ENCODE measurements around the gene TRIL.

Gene TRIL

DNA sequence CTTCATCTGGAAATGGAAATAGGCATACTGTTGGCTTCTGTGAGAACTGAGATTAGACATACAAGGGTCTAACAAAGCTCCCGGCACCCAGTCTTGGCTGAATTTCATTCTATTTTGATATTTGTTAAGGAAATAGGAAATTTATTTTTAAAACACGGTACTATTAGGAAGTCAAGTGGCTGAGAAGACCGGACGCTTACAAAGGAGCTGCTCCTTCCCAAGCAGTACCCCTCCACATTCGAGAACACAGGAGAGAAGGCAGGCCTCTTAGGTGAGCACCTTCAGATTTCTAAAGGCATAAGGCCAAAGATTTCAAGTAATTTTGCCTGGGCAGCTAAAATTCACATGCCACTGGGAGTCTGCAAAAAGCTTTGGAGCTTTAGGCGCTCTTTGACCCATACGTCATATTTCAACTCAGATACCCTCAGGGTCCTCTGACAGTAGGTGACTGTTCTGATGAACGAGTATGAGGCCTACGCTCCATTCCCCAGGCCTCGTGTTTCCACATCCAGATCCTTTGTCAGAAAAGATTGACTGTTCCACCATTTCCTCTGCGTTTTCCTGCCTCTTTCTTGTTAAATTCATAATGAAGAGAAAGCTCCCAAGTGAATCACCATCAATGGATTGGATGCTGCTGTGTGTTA lies 17.3 kb downstream of the TRIL start:
- H3K27ac ChIP-seq = no peak overlapping the region
- TF ChIP-seq, protein P1, sequence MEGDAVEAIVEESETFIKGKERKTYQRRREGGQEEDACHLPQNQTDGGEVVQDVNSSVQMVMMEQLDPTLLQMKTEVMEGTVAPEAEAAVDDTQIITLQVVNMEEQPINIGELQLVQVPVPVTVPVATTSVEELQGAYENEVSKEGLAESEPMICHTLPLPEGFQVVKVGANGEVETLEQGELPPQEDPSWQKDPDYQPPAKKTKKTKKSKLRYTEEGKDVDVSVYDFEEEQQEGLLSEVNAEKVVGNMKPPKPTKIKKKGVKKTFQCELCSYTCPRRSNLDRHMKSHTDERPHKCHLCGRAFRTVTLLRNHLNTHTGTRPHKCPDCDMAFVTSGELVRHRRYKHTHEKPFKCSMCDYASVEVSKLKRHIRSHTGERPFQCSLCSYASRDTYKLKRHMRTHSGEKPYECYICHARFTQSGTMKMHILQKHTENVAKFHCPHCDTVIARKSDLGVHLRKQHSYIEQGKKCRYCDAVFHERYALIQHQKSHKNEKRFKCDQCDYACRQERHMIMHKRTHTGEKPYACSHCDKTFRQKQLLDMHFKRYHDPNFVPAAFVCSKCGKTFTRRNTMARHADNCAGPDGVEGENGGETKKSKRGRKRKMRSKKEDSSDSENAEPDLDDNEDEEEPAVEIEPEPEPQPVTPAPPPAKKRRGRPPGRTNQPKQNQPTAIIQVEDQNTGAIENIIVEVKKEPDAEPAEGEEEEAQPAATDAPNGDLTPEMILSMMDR (conservative IDR thresholded peaks at IDR 0.05) = no peak

DNA sequence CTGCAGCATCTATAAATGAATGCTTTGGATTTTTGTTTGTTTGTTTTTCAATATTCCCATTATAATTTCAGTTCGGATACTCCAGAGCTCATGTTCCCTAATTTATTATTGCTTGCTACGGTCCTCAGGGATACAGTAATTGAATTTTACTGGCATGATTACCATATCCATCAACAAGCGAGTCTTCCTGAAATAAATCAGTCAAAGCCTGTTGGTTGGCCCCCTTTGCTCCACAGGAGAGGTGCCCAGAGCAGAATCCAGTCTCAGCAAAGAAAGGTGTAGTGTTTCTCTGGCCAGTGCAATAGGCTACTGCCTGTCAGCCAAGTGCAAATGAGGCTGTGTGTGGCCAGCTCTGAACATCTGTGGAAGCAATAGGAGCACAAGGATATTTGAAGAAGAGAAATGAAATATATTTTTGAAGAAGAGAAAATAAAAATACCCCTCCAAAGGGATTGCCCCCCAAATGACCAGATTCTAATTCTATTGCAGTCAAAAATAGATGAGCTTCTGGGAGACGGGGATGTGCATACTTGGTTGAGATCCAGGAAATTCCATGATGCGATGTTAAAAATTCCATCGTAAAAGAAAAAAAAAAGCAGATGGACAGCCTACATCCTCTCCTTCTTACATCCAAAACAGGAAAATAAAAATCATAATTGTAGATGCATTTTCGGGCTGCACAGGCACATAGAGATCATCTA lies 18.1 kb downstream of the TRIL start:
- TF ChIP-seq, protein P1 (conservative IDR thresholded peaks at IDR 0.05) = no peak
- H3K27ac ChIP-seq = no peak overlapping the region

DNA sequence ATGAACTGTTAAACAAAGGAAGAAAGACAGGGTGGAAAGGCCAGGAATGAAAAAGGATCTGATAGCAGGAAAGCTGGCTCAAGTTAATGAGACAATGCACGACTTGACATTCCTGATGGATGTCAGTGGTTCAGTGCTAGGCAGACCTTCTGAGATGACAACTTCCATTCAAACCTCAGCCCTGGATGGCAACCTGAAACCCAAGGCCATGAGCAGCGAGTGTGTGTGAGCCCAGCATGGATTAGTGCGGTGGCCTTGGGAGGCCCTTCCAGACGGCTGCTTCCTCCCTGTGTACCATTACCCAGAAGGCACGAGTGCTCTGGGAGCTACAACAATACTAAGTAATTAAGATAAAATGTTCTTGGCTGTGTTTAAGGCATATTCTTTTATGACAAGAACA lies 18.8 kb downstream of the TRIL start:
- TF ChIP-seq, protein P1 (conservative IDR thresholded peaks at IDR 0.05) = no peak
- no peak overlapping the region for H3K27ac ChIP-seq

DNA sequence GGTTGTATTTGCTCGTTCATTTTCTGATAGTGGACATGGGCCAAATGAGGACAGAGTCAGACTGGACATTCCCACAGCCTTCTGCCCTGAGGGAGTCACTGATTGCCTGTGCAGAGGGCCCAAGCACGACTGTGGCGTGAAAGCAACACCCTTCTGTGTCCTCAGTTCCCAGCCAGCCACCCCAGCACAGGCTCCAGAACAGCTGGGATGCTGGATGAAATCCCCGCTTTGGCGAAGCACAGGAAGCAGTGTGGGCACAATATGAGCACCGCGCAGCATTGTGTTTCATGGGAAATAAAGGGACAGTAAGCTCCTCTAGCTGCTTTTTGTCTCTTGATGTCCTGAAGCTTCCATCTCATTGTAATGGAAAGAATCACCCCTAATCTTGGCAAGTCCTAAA lies 20.5 kb downstream of the TRIL start:
- no peak overlapping the region for H3K27ac ChIP-seq
- TF ChIP-seq, protein P1 (conservative IDR thresholded peaks at IDR 0.05) = no peak

DNA sequence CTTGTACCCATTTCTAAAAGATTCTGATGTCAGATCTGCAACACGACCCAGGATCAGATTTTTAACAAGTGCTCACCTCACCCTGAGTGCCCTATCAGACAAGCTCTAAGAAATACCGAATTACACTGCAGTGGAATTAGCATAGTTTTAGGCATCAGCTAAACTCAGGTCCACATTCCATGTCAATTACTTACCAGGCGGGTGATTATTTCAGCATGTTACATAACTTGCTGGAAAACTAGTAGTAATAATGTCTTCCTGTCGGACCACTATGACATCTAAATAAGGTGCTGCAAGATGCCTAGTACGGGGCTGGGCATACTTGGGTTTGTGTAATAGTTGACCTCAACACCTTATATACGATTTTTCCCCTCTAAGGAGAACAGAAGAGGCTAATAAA lies 21.0 kb downstream of the TRIL start:
- no peak overlapping the region for H3K27ac ChIP-seq
- TF ChIP-seq, protein P1 (conservative IDR thresholded peaks at IDR 0.05) = no peak

DNA sequence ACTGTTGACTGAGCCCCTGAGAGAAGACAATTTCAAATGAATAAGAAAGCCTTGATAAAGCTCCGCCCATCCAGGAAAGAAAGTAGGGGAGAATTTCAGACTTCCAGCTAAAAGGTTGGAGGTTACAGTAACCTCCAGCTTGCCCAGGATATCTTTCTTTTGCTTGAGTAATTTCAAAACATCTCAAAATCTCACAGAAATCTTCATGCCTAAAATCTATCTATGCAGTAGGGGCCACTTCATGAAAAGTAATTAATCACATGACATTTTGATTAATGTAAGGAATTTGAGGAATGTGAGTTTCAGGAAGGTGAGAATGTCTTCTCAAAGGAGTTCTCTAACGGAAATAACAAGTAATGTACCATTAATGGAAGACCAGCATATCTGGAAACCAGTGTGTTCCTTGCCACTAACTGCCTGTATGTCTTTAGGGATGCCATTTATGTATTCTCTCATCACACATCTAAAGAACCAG lies 24.2 kb downstream of the TRIL start:
- TF ChIP-seq, protein P1 (conservative IDR thresholded peaks at IDR 0.05) = no peak
- H3K27ac ChIP-seq = no peak overlapping the region

DNA sequence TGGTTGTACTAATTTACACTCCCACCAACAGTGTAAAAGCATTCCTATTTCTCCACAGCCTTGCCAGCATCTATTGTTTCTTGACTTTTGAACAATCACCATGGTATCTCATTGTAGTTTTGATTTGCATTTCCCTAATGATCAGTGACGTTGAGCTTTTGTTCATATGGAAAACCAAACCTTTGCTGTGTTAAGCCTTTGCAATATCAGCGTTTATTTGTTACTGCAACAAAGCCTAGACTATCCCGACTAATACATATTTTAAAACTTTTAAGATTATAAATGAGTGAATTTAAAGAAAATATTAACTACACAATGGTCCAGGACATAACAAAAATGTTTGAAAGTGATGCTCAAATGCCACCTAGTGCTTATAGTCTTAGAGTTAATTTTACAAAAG lies 26.6 kb downstream of the TRIL start:
- no peak overlapping the region for H3K27ac ChIP-seq
- TF ChIP-seq, protein P1 (conservative IDR thresholded peaks at IDR 0.05) = no peak
